Measurements from ENCODE around the gene PNMT. TPM values are rescaled to one million over a fixed set of nuclear protein-coding genes. Genes with fewer than 3 reads are reported as not detected.

Gene PNMT
- total RNA-seq, 3 donors from 2014 or later (not counting 1 experiment from before 2014, with no cell fraction given) = 1.2 to 2.5 (median 2.2) TPM

DNA sequence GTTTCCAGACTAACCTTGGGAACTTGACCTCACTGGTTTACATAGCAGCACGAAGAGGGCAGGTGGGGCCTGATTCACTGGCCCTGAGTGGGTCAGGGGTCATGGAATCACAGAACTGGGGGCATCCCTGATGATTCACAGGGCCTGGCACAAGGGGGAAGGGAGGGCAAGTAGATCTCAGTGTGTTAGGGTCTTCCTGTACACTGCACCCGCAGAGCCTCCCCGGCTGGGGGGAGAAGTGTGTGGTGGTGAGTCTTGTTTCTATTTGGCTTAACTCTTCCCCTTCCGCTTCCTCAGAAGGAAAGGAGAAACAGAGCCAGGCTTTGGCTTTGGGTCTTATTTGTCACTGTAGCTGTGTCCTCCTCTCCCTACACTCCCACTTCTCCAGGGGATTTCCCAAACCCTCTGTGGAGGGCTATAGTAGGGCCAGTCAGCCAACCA is 27.6 kb upstream of the PNMT start:
- peaks cover 83 to 90% of the 10 kb centered on the region in 2 donors for H3K4me1 Mint-ChIP-seq
- H3K9me3 ChIP-seq (ENCODE audit: control insufficient read depth, insufficient read depth, low read length) = no peaks in the 10 kb centered on the region
- no peaks in the 10 kb centered on the region for H3K36me3 ChIP-seq (ENCODE audit: control insufficient read depth, insufficient read depth, low read length)
- H3K4me1 ChIP-seq (ENCODE audit: control insufficient read depth, insufficient read depth, low read length) = peaks cover 86% of the 10 kb centered on the region
- TF ChIP-seq, protein P1, sequence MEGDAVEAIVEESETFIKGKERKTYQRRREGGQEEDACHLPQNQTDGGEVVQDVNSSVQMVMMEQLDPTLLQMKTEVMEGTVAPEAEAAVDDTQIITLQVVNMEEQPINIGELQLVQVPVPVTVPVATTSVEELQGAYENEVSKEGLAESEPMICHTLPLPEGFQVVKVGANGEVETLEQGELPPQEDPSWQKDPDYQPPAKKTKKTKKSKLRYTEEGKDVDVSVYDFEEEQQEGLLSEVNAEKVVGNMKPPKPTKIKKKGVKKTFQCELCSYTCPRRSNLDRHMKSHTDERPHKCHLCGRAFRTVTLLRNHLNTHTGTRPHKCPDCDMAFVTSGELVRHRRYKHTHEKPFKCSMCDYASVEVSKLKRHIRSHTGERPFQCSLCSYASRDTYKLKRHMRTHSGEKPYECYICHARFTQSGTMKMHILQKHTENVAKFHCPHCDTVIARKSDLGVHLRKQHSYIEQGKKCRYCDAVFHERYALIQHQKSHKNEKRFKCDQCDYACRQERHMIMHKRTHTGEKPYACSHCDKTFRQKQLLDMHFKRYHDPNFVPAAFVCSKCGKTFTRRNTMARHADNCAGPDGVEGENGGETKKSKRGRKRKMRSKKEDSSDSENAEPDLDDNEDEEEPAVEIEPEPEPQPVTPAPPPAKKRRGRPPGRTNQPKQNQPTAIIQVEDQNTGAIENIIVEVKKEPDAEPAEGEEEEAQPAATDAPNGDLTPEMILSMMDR (IDR thresholded peaks at IDR 0.05) = no peak
- H3K9me3 Mint-ChIP-seq = no peaks in the 10 kb centered on the region
- H3K27me3 ChIP-seq (ENCODE audit: control insufficient read depth, insufficient read depth, low read length) = no peaks in the 10 kb centered on the region
- intact Hi-C loops (cut with micrococcal nuclease) = no loop called here
- DNase-seq (no peak), ATAC-seq (no peak)
- no peak overlapping the region for H3K27ac ChIP-seq (ENCODE audit: low read length)
- peak overlapping the region; percentile 54 to 57 for H3K27ac Mint-ChIP-seq
- 23% methylated on average over 3 of the region's 4 CpGs for WGBS (ENCODE audit: insufficient coverage)
- no peaks in the 10 kb centered on the region for H3K27me3 Mint-ChIP-seq (ENCODE audit: low read depth in 2 of 2)
- H3K4me3 Mint-ChIP-seq = peak overlapping the region; percentile 52
- no peak overlapping the region for H3K4me3 ChIP-seq (ENCODE audit: low read length)
- H3K36me3 Mint-ChIP-seq = no peaks in the 10 kb centered on the region

DNA sequence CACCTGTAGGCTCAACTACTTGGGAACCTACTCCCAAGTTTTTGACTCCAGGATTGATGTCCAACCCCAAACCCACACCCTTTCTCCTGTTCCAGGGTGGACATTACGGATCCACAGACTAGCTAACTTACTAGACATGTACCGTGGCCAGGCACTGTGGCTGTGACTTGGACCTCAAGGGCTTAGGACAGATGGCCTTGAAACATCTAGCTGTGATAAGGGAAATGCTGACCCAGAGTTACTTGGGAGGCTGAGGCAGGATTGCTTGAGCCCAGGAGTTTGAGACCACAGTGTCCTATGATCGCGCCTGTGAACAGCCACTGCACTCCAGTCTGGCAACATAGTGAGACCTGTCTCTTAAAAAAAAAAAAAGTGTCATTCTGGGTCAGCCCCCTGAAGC is 27.2 kb upstream of the PNMT start:
- no peak for ATAC-seq
- no peaks in the 10 kb centered on the region for H3K27me3 ChIP-seq (ENCODE audit: control insufficient read depth, insufficient read depth, low read length)
- H3K27me3 Mint-ChIP-seq (ENCODE audit: low read depth in 2 of 2) = no peaks in the 10 kb centered on the region
- H3K4me1 Mint-ChIP-seq = peaks cover 83 to 92% of the 10 kb centered on the region in 2 donors
- H3K4me3 ChIP-seq (ENCODE audit: low read length) = no peak overlapping the region
- H3K27ac ChIP-seq (ENCODE audit: low read length) = no peak overlapping the region
- H3K36me3 Mint-ChIP-seq = no peaks in the 10 kb centered on the region
- no peak for DNase-seq
- H3K27ac Mint-ChIP-seq = peak overlapping the region; percentile 54 to 57
- peaks cover 82% of the 10 kb centered on the region for H3K4me1 ChIP-seq (ENCODE audit: control insufficient read depth, insufficient read depth, low read length)
- WGBS (ENCODE audit: insufficient coverage) = 93% methylated on average over 4 of the region's 4 CpGs
- no peaks in the 10 kb centered on the region for H3K9me3 ChIP-seq (ENCODE audit: control insufficient read depth, insufficient read depth, low read length)
- TF ChIP-seq, protein P1 (IDR thresholded peaks at IDR 0.05) = no peak
- intact Hi-C loops (cut with micrococcal nuclease) = no loop called here
- H3K9me3 Mint-ChIP-seq = no peaks in the 10 kb centered on the region
- H3K36me3 ChIP-seq (ENCODE audit: control insufficient read depth, insufficient read depth, low read length) = no peaks in the 10 kb centered on the region
- H3K4me3 Mint-ChIP-seq = peak overlapping the region; percentile 42

GRCh38 chr17:39641883-39642282 is 26.4 kb upstream of the PNMT start:
- Histone ChIP-seq H3K27me3 (ENCODE audit: control insufficient read depth, insufficient read depth, low read length) (no peaks in the 10 kb centered on the region), H3K4me1 (ENCODE audit: control insufficient read depth, insufficient read depth, low read length) (peaks cover 75% of the 10 kb centered on the region), H3K4me3 (ENCODE audit: low read length) (no peak overlapping the region), H3K27ac (ENCODE audit: low read length) (no peak overlapping the region), H3K9me3 (ENCODE audit: control insufficient read depth, insufficient read depth, low read length) (no peaks in the 10 kb centered on the region), H3K36me3 (ENCODE audit: control insufficient read depth, insufficient read depth, low read length) (no peaks in the 10 kb centered on the region)
- intact Hi-C loops (cut with micrococcal nuclease) = no loop called here
- whole genome bisulfite sequencing (ENCODE audit: insufficient coverage) = 76% methylated on average over 7 of the region's 7 CpGs
- Mint-ChIP-seq H3K27me3 (ENCODE audit: low read depth in 2 of 2) (no peaks in the 10 kb centered on the region), H3K4me1 (peaks cover 83 to 85% of the 10 kb centered on the region in 2 donors), H3K9me3 (no peaks in the 10 kb centered on the region), H3K27ac (peak overlapping the region; percentile 54 to 57), H3K4me3 (no peak overlapping the region), H3K36me3 (no peaks in the 10 kb centered on the region)
- TF ChIP-seq, protein P1 (IDR thresholded peaks at IDR 0.05) = no peak
- no peak for ATAC-seq
- DNase-seq = no peak
